ENCODE data around the gene YARS2. TPM values are rescaled to one million over a fixed set of nuclear protein-coding genes. Genes with fewer than 3 reads are reported as not detected.

Gene YARS2
- total and polyA plus RNA-seq, 9 of the 15 experiments (the other 6 are each of a cell fraction or from before 2014, with no cell fraction given) = 15.2 to 40.9 (median 28.7) TPM

GRCh38 chr12:32788405-32788804, 32.7 kb upstream of the YARS2 start:
- H3K9ac ChIP-seq (ENCODE audit: insufficient read depth in 1 of 2, low read depth in 2 of 2, low read length in 2 of 2) = no peak overlapping the region
- no peaks in the 10 kb centered on the region for H3K4me1 ChIP-seq (replicated peaks in 1 of 2; ENCODE audit: control insufficient read depth in 2 of 2, insufficient read depth in 2 of 2, low read length in 2 of 2)
- H3K9me3 ChIP-seq (replicated peaks; ENCODE audit: control insufficient read depth, insufficient read depth, low read depth, low read length) = no peaks in the 10 kb centered on the region
- no peak overlapping the region for H3K27ac ChIP-seq (ENCODE audit: extremely low read depth, low read depth, low read length)
- no peaks in the 10 kb centered on the region for H3K36me3 ChIP-seq (ENCODE audit: control insufficient read depth, insufficient read depth, low read length)
- CTCF ChIA-PET (ENCODE audit: low intra/inter-chr PET ratio) = no interaction called here
- no peak for FAIRE-seq
- intact Hi-C loops (cut with micrococcal nuclease) (no loop called here), in situ Hi-C loops (cut with MboI) (no loop called here)
- no peak for TF ChIP-seq RBM14 (IDR thresholded peaks at IDR 0.05; ENCODE audit: borderline replicate concordance, insufficient read depth, low read depth, low read length)
- no TSS peak for BruUV-seq (replicated peaks)
- WGBS (ENCODE audit: insufficient coverage, low coverage, missing lambda C conversion rate) = 10% methylated on average over 4 of the region's 4 CpGs
- ATAC-seq = no peak
- DNase-seq (ENCODE audit: extremely low read depth in 1 of 4, low spot score in 3 of 4) = no peak
- no peaks in the 10 kb centered on the region for H3K79me2 ChIP-seq (ENCODE audit: control insufficient read depth, insufficient read depth, low read length)
- no peak overlapping the region for H3K4me2 ChIP-seq (ENCODE audit: insufficient read depth, low read length)
- H2AFZ ChIP-seq (ENCODE audit: low read depth, low read length) = no peak overlapping the region
- no peaks in the 10 kb centered on the region for H3K9me1 ChIP-seq (ENCODE audit: control insufficient read depth, insufficient read depth, low read length)
- no peaks in the 10 kb centered on the region for H4K20me1 ChIP-seq (replicated peaks; ENCODE audit: control insufficient read depth, insufficient read depth, low read length)
- H3K4me3 ChIP-seq = no peak overlapping the region
- H3K27me3 ChIP-seq (ENCODE audit: control insufficient read depth in 2 of 2, insufficient read depth in 2 of 2, low read length in 2 of 2) = no peaks in the 10 kb centered on the region; a peak in 1 of 5 replicates
- POLR2A ChIA-PET = no interaction called here

- POLR2A ChIA-PET = interaction anchor here (1.1 kb wide), 1 partner anchor 19 kb away, joined by 3 read pairs; no protein-coding TSS in a partner anchor
- Histone ChIP-seq H3K27me3 (ENCODE audit: control insufficient read depth in 2 of 2, insufficient read depth in 2 of 2, low read length in 2 of 2) (no peaks in the 10 kb centered on the region; a peak in 1 of 5 replicates), H3K9ac (ENCODE audit: insufficient read depth in 1 of 2, low read depth in 2 of 2, low read length in 2 of 2) (no peak overlapping the region), H3K27ac (ENCODE audit: extremely low read depth, low read depth, low read length) (no peak overlapping the region), H3K4me2 (ENCODE audit: insufficient read depth, low read length) (no peak overlapping the region), H2AFZ (ENCODE audit: low read depth, low read length) (no peak overlapping the region), H3K9me1 (ENCODE audit: control insufficient read depth, insufficient read depth, low read length) (no peaks in the 10 kb centered on the region), H3K79me2 (ENCODE audit: control insufficient read depth, insufficient read depth, low read length) (no peaks in the 10 kb centered on the region), H3K4me3 (no peak overlapping the region), H3K4me1 (replicated peaks in 1 of 2; ENCODE audit: control insufficient read depth in 2 of 2, insufficient read depth in 2 of 2, low read length in 2 of 2) (no peaks in the 10 kb centered on the region), H4K20me1 (replicated peaks; ENCODE audit: control insufficient read depth, insufficient read depth, low read length) (no peaks in the 10 kb centered on the region), H3K36me3 (ENCODE audit: control insufficient read depth, insufficient read depth, low read length) (no peaks in the 10 kb centered on the region), H3K9me3 (replicated peaks; ENCODE audit: control insufficient read depth, insufficient read depth, low read depth, low read length) (no peaks in the 10 kb centered on the region)
- CTCF ChIA-PET (ENCODE audit: low intra/inter-chr PET ratio) = no interaction called here
- ATAC-seq (no peak), FAIRE-seq (no peak), DNase-seq (ENCODE audit: extremely low read depth in 1 of 4, low spot score in 3 of 4) (no peak)
- in situ Hi-C loops (cut with MboI) (no loop called here), intact Hi-C loops (cut with micrococcal nuclease) (no loop called here)
- no peak for TF ChIP-seq SETDB1 (IDR thresholded peaks at IDR 0.05; ENCODE audit: low read length)
- TF ChIP-seq CCAR2 (IDR thresholded peaks at IDR 0.05; ENCODE audit: low read depth, low read length) = no peak
- TF ChIP-seq NBN (IDR thresholded peaks at IDR 0.05; ENCODE audit: low read depth) = no peak
- no peak for TF ChIP-seq ELF1 (tag; IDR thresholded peaks at IDR 0.05)
- no peak for TF ChIP-seq CREM (IDR thresholded peaks at IDR 0.05; ENCODE audit: low read depth)
- no peak for TF ChIP-seq ATF3 (IDR thresholded peaks at IDR 0.05)
- no peak for TF ChIP-seq ATF3 (CRISPR knock-in tag; conservative IDR thresholded peaks at IDR 0.05)
- no peak for TF ChIP-seq PTTG1 (tag; IDR thresholded peaks at IDR 0.05; ENCODE audit: low read depth)
- TF ChIP-seq RBFOX2 (IDR thresholded peaks at IDR 0.05; ENCODE audit: low read depth, low read length) = no peak
- TF ChIP-seq CBX1 (IDR thresholded peaks at IDR 0.05; ENCODE audit: low read depth) = no peak
- no peak for TF ChIP-seq DDX20 (tag; IDR thresholded peaks at IDR 0.05; ENCODE audit: low read depth)
- TF ChIP-seq C11orf30 (IDR thresholded peaks at IDR 0.05; ENCODE audit: low read depth) = no peak
- no peak for TF ChIP-seq MAFF (IDR thresholded peaks at IDR 0.05; ENCODE audit: low read length)
- TF ChIP-seq TRIM25 (IDR thresholded peaks at IDR 0.05; ENCODE audit: borderline replicate concordance) = no peak
- no peak for TF ChIP-seq PHTF2 (CRISPR knock-in tag; IDR thresholded peaks at IDR 0.05)
- BruUV-seq (replicated peaks) = no TSS peak
- WGBS (ENCODE audit: insufficient coverage, low coverage, missing lambda C conversion rate) = 0% methylated on average over 4 of the region's 5 CpGs
These were observed 29.9 kb upstream of the YARS2 start for GRCh38 chr12:32785557-32785956.

Data from K562 (cell line).